GM23338 (cell line): Measurements from ENCODE around the gene VAT1. TPM values are rescaled to one million over a fixed set of nuclear protein-coding genes. Genes with fewer than 3 reads are reported as not detected.
A peak's percentile ranks its signal among the peaks of the same experiment; 100 is the strongest.

ENCODE experiments used
- ATAC-seq: fragments of 200-7000 bp; cut with Tn5 transposase; 3 replicates; pipeline ENCODE4 v1.9.1; 2020
- DNase-seq: peaks from one replicate; pipeline ENCODE4 v3.0.0-alpha.2; 2015; ENCODE audit warnings: low spot score
- H2AFZ ChIP-seq: fragments of 200-600 bp; sonication (generic); 2 replicates; pipeline ENCODE4 v1.8.0; 2016; ENCODE audit warnings: antibody characterized with exemption, mild to moderate bottlenecking, moderate library complexity
- H3F3A ChIP-seq: fragments of 200-600 bp; sonication (generic); replicated peaks from 2 replicates; pipeline ENCODE4 v1.8.0; 2017; ENCODE audit warnings: antibody characterized with exemption, mixed run types, low read depth
- H3K27ac ChIP-seq: fragments of 200-600 bp; sonication (generic); 2 replicates; pipeline ENCODE4 v1.6.1; 2016; ENCODE audit warnings: low read depth
- H3K27me3 ChIP-seq: fragments of 200-600 bp; sonication (generic); 2 replicates; pipeline ENCODE4 v1.8.0; 2016; ENCODE audit warnings: mild to moderate bottlenecking, mixed run types, moderate library complexity; ENCODE audit not compliant: insufficient read depth
- H3K36me3 ChIP-seq: fragments of 200-600 bp; sonication (generic); 2 replicates; pipeline ENCODE4 v1.8.0; 2016; ENCODE audit warnings: mild to moderate bottlenecking; ENCODE audit not compliant: insufficient read depth
- H3K4me1 ChIP-seq: fragments of 200-600 bp; sonication (generic); 2 replicates; pipeline ENCODE4 v1.8.0; 2016; ENCODE audit warnings: mild to moderate bottlenecking, moderate library complexity; ENCODE audit not compliant: insufficient read depth
- H3K4me2 ChIP-seq: fragments of 200-600 bp; sonication (generic); 2 replicates; pipeline ENCODE4 v1.7.1; 2017; ENCODE audit warnings: mixed run types
- H3K4me3 ChIP-seq: fragments of 200-600 bp; sonication (generic); 2 replicates; pipeline ENCODE4 v1.6.1; 2016; ENCODE audit warnings: mixed run types
- H3K79me2 ChIP-seq: fragments of 200-600 bp; sonication (generic); replicated peaks from 2 replicates; pipeline ENCODE4 v1.8.0; 2017; ENCODE audit warnings: mild to moderate bottlenecking; ENCODE audit not compliant: insufficient read depth
- H3K9me2 ChIP-seq: fragments of 200-600 bp; sonication (generic); 2 replicates; pipeline ENCODE4 v1.8.0; 2017; ENCODE audit not compliant: insufficient read depth
- H4K20me1 ChIP-seq: fragments of 200-600 bp; sonication (generic); replicated peaks from 2 replicates; pipeline ENCODE4 v1.8.0; 2017; ENCODE audit warnings: mild to moderate bottlenecking; ENCODE audit not compliant: insufficient read depth
- H3K27ac Mint-ChIP-seq: 2 replicates; pipeline ENCODE4 v1.8.0; 2020; ENCODE audit warnings: inconsistent platforms, mild to moderate bottlenecking, moderate library complexity, mixed read lengths
- H3K27me3 Mint-ChIP-seq: 3 replicates; pipeline ENCODE4 v1.8.0; 2022; ENCODE audit warnings: low read depth, mild to moderate bottlenecking, moderate library complexity, mixed read lengths, inconsistent platforms; ENCODE audit not compliant: insufficient read depth, poor library complexity
- H3K36me3 Mint-ChIP-seq: 3 replicates; pipeline ENCODE4 v1.8.0; 2021; ENCODE audit warnings: low read depth, mild to moderate bottlenecking, inconsistent platforms, moderate library complexity, mixed read lengths
- H3K4me1 Mint-ChIP-seq: 3 replicates; pipeline ENCODE4 v1.8.0; 2020; ENCODE audit warnings: mild to moderate bottlenecking, inconsistent platforms, mixed read lengths
- H3K4me3 Mint-ChIP-seq: 3 replicates; pipeline ENCODE4 v1.8.0; 2021; ENCODE audit warnings: moderate library complexity, mild to moderate bottlenecking, inconsistent platforms, mixed read lengths
- H3K9me3 Mint-ChIP-seq: 3 replicates; pipeline ENCODE4 v1.8.0; 2020; ENCODE audit warnings: moderate library complexity, mild to moderate bottlenecking, inconsistent platforms, mixed read lengths
- CREB1 ChIP-seq: fragments of 250-450 bp; sonication (Bioruptor Pico); IDR thresholded peaks from 2 replicates; pipeline ENCODE4 v1.5.0; 2020; ENCODE audit warnings: low read depth, mild to moderate bottlenecking, moderate library complexity
- CTCF ChIP-seq, 2 experiments: fragments of 200-600 bp in 1 of 2; sonication (generic) in 1 of 2; conservative IDR thresholded peaks; 2 replicates each; pipeline versions ENCODE4 v1.5.1 to v1.6.1; 2016 to 2017; ENCODE audit warnings: antibody characterized with exemption in 2 of 2, low read depth in 2 of 2, mild to moderate bottlenecking in 2 of 2, moderate library complexity in 1 of 2
- EZH2 ChIP-seq: fragments of 200-600 bp; sonication (generic); IDR thresholded peaks from one replicate; pipeline ENCODE4 v1.8.0; 2017; ENCODE audit warnings: antibody characterized with exemption, mild to moderate bottlenecking, low read depth; ENCODE audit not compliant: unreplicated experiment
- EZH2phosphoT487 ChIP-seq: fragments of 200-600 bp; sonication (generic); IDR thresholded peaks from one replicate; pipeline ENCODE4 v1.8.1; 2018; ENCODE audit warnings: antibody characterized with exemption; ENCODE audit not compliant: unreplicated experiment
- JUNB ChIP-seq: IDR thresholded peaks from one replicate; pipeline ENCODE4 v1.6.1; 2016; ENCODE audit warnings: antibody characterized with exemption; ENCODE audit not compliant: unreplicated experiment
- NANOG ChIP-seq: IDR thresholded peaks from 2 replicates; pipeline ENCODE4 v1.6.1; 2016; ENCODE audit warnings: antibody characterized with exemption, borderline replicate concordance
- POLR2AphosphoS5 ChIP-seq: IDR thresholded peaks from 2 replicates; pipeline ENCODE4 v1.6.1; 2016; ENCODE audit warnings: antibody characterized with exemption, low read depth
- REST ChIP-seq: IDR thresholded peaks from one replicate; pipeline ENCODE4 v1.6.1; 2018; ENCODE audit warnings: antibody characterized with exemption; ENCODE audit not compliant: unreplicated experiment
- STAT1 ChIP-seq: IDR thresholded peaks from one replicate; pipeline ENCODE4 v1.6.1; 2016; ENCODE audit warnings: antibody characterized with exemption; ENCODE audit not compliant: unreplicated experiment
- ZNF114 ChIP-seq: fragments of 250-450 bp; sonication (Bioruptor Pico); IDR thresholded peaks from 2 replicates; pipeline ENCODE4 v1.5.0; 2020; ENCODE audit warnings: mild to moderate bottlenecking, moderate library complexity
- ZNF331 ChIP-seq: fragments of 250-450 bp; sonication (Bioruptor Pico); IDR thresholded peaks from 2 replicates; pipeline ENCODE4 v1.5.0; 2020; ENCODE audit warnings: low read depth, mild to moderate bottlenecking, moderate library complexity
- polyA plus RNA-seq: library from polyadenylated mRNA; unstranded; fragments of >200 nt; fragmentation: Nextera tagmentation; extraction: Ambion mirVana; gene quantifications from 2 replicates; pipeline ENCODE4 v1.2.1, GENCODE V29; 2016
- total RNA-seq: library from RNA; depleted of rRNA; stranded (reverse); fragments of >200 nt; shearing (Covaris generic); gene quantifications from 2 replicates; pipeline ENCODE4 v1.2.3, GENCODE V29; 2014
- TF ChIP-seq, protein P1 (sequence below): IDR thresholded peaks from 2 replicates; pipeline ENCODE4 v1.6.1; 2016; ENCODE audit warnings: antibody characterized with exemption
- TF ChIP-seq, protein P2 (sequence below): fragments of 250-450 bp; sonication (Bioruptor Pico); IDR thresholded peaks from 2 replicates; pipeline ENCODE4 v1.5.0; 2020; ENCODE audit warnings: mild to moderate bottlenecking, moderate library complexity

Gene VAT1
- total and polyA plus RNA-seq, 2 experiments from 2014 or later, result 233 to 300 TPM

DNA sequence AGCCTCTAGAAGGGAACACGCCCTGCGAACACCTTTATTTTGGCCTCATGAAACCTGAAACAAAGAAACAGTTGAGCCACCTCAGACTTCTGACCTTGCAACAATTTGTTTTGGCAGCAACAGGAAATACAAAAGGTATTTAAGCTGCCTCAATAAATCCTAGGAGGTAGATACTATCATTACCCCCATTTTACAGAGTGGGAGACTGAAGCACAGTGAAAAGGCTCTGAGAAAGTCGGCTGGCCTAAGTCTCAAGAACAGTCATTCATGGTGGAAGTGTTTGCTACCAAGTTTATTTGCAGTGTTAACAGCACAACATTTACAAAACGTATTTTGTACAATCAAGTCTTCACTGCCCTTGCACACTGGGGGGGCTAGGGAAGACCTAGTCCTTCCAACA is 21.8 kb upstream of the VAT1 start:
- Histone ChIP-seq H3F3A (peaks cover 13% of the 10 kb centered on the region; the same call in 1 of the 2 replicates), H3K79me2 (no peaks in the 10 kb centered on the region), H3K36me3 (peaks cover 5% of the 10 kb centered on the region; the same call in 1 of the 2 replicates), H3K27ac (no peak overlapping the region), H3K4me1 (peaks cover 40% of the 10 kb centered on the region), H3K27me3 (no peaks in the 10 kb centered on the region), H4K20me1 (no peaks in the 10 kb centered on the region), H3K9me2 (no peaks in the 10 kb centered on the region), H3K4me3 (no peak overlapping the region), H3K4me2 (no peak overlapping the region), H2AFZ (no peak overlapping the region)
- DNase-seq, result no peak
- Mint-ChIP-seq H3K27me3 (peaks cover 15% of the 10 kb centered on the region), H3K4me1 (peaks cover 47% of the 10 kb centered on the region), H3K27ac (peak overlapping the region; percentile 73; the same call in 1 of the 2 replicates), H3K9me3 (no peaks in the 10 kb centered on the region), H3K36me3 (peaks cover 23% of the 10 kb centered on the region), H3K4me3 (no peak overlapping the region)
- ATAC-seq, result no peak
- no peak for TF ChIP-seq EZH2phosphoT487
- TF ChIP-seq, protein P1, sequence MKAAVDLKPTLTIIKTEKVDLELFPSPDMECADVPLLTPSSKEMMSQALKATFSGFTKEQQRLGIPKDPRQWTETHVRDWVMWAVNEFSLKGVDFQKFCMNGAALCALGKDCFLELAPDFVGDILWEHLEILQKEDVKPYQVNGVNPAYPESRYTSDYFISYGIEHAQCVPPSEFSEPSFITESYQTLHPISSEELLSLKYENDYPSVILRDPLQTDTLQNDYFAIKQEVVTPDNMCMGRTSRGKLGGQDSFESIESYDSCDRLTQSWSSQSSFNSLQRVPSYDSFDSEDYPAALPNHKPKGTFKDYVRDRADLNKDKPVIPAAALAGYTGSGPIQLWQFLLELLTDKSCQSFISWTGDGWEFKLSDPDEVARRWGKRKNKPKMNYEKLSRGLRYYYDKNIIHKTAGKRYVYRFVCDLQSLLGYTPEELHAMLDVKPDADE, result no peak
- no peak for TF ChIP-seq CTCF (conservative IDR thresholded peaks at IDR 0.05; ENCODE audit: low read depth in 2 of 2)
- TF ChIP-seq EZH2, result no peak
- no peak for TF ChIP-seq CREB1 (CRISPR knock-in tag)
- TF ChIP-seq, protein P2, sequence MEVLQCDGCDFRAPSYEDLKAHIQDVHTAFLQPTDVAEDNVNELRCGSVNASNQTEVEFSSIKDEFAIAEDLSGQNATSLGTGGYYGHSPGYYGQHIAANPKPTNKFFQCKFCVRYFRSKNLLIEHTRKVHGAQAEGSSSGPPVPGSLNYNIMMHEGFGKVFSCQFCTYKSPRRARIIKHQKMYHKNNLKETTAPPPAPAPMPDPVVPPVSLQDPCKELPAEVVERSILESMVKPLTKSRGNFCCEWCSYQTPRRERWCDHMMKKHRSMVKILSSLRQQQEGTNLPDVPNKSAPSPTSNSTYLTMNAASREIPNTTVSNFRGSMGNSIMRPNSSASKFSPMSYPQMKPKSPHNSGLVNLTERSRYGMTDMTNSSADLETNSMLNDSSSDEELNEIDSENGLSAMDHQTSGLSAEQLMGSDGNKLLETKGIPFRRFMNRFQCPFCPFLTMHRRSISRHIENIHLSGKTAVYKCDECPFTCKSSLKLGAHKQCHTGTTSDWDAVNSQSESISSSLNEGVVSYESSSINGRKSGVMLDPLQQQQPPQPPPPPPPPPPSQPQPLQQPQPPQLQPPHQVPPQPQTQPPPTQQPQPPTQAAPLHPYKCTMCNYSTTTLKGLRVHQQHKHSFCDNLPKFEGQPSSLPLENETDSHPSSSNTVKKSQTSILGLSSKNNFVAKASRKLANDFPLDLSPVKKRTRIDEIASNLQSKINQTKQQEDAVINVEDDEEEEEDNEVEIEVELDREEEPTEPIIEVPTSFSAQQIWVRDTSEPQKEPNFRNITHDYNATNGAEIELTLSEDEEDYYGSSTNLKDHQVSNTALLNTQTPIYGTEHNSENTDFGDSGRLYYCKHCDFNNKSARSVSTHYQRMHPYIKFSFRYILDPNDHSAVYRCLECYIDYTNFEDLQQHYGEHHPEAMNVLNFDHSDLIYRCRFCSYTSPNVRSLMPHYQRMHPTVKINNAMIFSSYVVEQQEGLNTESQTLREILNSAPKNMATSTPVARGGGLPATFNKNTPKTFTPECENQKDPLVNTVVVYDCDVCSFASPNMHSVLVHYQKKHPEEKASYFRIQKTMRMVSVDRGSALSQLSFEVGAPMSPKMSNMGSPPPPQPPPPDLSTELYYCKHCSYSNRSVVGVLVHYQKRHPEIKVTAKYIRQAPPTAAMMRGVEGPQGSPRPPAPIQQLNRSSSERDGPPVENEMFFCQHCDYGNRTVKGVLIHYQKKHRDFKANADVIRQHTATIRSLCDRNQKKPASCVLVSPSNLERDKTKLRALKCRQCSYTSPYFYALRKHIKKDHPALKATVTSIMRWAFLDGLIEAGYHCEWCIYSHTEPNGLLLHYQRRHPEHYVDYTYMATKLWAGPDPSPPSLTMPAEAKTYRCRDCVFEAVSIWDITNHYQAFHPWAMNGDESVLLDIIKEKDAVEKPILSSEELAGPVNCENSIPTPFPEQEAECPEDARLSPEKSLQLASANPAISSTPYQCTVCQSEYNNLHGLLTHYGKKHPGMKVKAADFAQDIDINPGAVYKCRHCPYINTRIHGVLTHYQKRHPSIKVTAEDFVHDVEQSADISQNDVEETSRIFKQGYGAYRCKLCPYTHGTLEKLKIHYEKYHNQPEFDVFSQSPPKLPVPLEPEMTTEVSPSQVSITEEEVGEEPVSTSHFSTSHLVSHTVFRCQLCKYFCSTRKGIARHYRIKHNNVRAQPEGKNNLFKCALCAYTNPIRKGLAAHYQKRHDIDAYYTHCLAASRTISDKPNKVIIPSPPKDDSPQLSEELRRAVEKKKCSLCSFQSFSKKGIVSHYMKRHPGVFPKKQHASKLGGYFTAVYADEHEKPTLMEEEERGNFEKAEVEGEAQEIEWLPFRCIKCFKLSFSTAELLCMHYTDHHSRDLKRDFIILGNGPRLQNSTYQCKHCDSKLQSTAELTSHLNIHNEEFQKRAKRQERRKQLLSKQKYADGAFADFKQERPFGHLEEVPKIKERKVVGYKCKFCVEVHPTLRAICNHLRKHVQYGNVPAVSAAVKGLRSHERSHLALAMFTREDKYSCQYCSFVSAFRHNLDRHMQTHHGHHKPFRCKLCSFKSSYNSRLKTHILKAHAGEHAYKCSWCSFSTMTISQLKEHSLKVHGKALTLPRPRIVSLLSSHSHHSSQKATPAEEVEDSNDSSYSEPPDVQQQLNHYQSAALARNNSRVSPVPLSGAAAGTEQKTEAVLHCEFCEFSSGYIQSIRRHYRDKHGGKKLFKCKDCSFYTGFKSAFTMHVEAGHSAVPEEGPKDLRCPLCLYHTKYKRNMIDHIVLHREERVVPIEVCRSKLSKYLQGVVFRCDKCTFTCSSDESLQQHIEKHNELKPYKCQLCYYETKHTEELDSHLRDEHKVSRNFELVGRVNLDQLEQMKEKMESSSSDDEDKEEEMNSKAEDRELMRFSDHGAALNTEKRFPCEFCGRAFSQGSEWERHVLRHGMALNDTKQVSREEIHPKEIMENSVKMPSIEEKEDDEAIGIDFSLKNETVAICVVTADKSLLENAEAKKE (CRISPR knock-in tag), result no peak
- TF ChIP-seq NANOG, result no peak
- TF ChIP-seq ZNF331 (CRISPR knock-in tag), result no peak
- no peak for TF ChIP-seq REST
- TF ChIP-seq JUNB, result no peak
- no peak for TF ChIP-seq POLR2AphosphoS5
- no peak for TF ChIP-seq STAT1
- no peak for TF ChIP-seq ZNF114
